DOHH2 (cell line): Measurements from ENCODE around the gene VWA3B.

Experiments used
- H3F3A ChIP-seq: fragments of 200-600 bp; sonication (generic), shearing (Covaris generic); 2 replicates; pipeline ENCODE4 v1.6.0; 2016; ENCODE audit warnings: antibody characterized with exemption, mild to moderate bottlenecking; ENCODE audit not compliant: control insufficient read depth, insufficient read depth
- H3K27ac ChIP-seq: fragments of 200-600 bp; sonication (generic); 2 replicates; pipeline ENCODE4 v1.5.1; 2014; ENCODE audit warnings: low read depth, mild to moderate bottlenecking, low read length, moderate library complexity
- H3K27me3 ChIP-seq: fragments of 200-600 bp; sonication (generic); 2 replicates; pipeline ENCODE4 v1.6.1; 2014; ENCODE audit warnings: mild to moderate bottlenecking, low read length, mixed read lengths; ENCODE audit not compliant: control insufficient read depth
- H3K36me3 ChIP-seq: fragments of 200-600 bp; sonication (generic); 2 replicates; pipeline ENCODE4 v1.6.1; 2014; ENCODE audit warnings: mild to moderate bottlenecking, low read length, moderate library complexity, mixed read lengths; ENCODE audit not compliant: control insufficient read depth
- H3K4me1 ChIP-seq: fragments of 200-600 bp; sonication (generic); 2 replicates; pipeline ENCODE4 v1.6.1; 2014; ENCODE audit warnings: mild to moderate bottlenecking, low read length, mixed read lengths; ENCODE audit not compliant: control insufficient read depth
- H3K4me2 ChIP-seq: fragments of 200-600 bp; sonication (generic); 2 replicates; pipeline ENCODE4 v1.6.0; 2014; ENCODE audit warnings: mild to moderate bottlenecking, low read length, moderate library complexity
- H3K4me3 ChIP-seq: fragments of 200-600 bp; sonication (generic); 2 replicates; pipeline ENCODE4 v1.5.1; 2014; ENCODE audit warnings: mild to moderate bottlenecking, low read length, mixed read lengths
- H3K79me2 ChIP-seq: fragments of 200-600 bp; sonication (generic); 2 replicates; pipeline ENCODE4 v1.6.1; 2014; ENCODE audit warnings: mild to moderate bottlenecking, low read length, mixed read lengths; ENCODE audit not compliant: control insufficient read depth
- H3K9me2 ChIP-seq: fragments of 200-600 bp; sonication (generic); replicated peaks from 2 replicates; pipeline ENCODE4 v1.6.1; 2014; ENCODE audit warnings: mild to moderate bottlenecking, low read length, mixed read lengths; ENCODE audit not compliant: control insufficient read depth
- H3K9me3 ChIP-seq: fragments of 200-600 bp; sonication (generic); 2 replicates; pipeline ENCODE4 v1.6.1; 2014; ENCODE audit warnings: antibody characterized with exemption, low read length, mixed read lengths; ENCODE audit not compliant: control insufficient read depth, insufficient read depth
- H4K20me1 ChIP-seq: fragments of 200-600 bp; sonication (generic); 2 replicates; pipeline ENCODE4 v1.6.0; 2014; ENCODE audit warnings: low read depth, mild to moderate bottlenecking, antibody characterized with exemption, low read length, moderate library complexity; ENCODE audit not compliant: control insufficient read depth, insufficient read depth
- EZH2phosphoT487 ChIP-seq: fragments of 200-600 bp; sonication (generic); IDR thresholded peaks from 2 replicates; pipeline ENCODE4 v1.6.1; 2017; ENCODE audit warnings: borderline replicate concordance, mild to moderate bottlenecking, antibody characterized with exemption, low read length, moderate library complexity, mixed read lengths
- TF ChIP-seq, protein P1 (sequence below): fragments of 200-600 bp; sonication (generic); IDR thresholded peaks from one replicate; pipeline ENCODE4 v1.5.1; 2014; ENCODE audit warnings: antibody characterized with exemption, mild to moderate bottlenecking, low read depth, low read length; ENCODE audit not compliant: poor library complexity, severe bottlenecking

The VWA3B gene

DNA sequence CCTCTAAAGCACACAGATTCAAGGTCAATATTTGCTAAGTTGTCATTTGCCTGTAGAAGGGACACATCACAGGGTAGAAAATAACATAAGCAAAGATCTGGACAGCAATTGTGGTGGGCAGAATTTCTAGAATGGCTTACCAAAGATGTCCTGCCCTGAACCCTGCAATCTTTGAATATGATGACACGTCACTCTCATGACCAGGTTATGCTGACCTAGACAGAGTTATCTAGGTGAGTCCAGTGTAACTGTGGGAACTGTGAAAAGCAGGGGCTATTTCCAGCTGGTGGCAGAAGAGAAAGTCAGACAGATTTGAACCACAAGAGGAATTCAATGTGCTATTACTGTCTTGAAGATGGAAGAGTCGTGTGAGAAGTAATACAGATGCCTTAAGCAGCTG is 147.0 kb downstream of the VWA3B start:
- H3K9me2 ChIP-seq, result no peaks in the 10 kb centered on the region
- TF ChIP-seq, protein P1, sequence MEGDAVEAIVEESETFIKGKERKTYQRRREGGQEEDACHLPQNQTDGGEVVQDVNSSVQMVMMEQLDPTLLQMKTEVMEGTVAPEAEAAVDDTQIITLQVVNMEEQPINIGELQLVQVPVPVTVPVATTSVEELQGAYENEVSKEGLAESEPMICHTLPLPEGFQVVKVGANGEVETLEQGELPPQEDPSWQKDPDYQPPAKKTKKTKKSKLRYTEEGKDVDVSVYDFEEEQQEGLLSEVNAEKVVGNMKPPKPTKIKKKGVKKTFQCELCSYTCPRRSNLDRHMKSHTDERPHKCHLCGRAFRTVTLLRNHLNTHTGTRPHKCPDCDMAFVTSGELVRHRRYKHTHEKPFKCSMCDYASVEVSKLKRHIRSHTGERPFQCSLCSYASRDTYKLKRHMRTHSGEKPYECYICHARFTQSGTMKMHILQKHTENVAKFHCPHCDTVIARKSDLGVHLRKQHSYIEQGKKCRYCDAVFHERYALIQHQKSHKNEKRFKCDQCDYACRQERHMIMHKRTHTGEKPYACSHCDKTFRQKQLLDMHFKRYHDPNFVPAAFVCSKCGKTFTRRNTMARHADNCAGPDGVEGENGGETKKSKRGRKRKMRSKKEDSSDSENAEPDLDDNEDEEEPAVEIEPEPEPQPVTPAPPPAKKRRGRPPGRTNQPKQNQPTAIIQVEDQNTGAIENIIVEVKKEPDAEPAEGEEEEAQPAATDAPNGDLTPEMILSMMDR, result no peak
- no peak for TF ChIP-seq EZH2phosphoT487
- H3K27ac ChIP-seq, result no peak overlapping the region
- H3K4me3 ChIP-seq, result no peak overlapping the region
- no peaks in the 10 kb centered on the region for H3K9me3 ChIP-seq
- no peaks in the 10 kb centered on the region for H3K4me1 ChIP-seq
- H3K79me2 ChIP-seq, result no peaks in the 10 kb centered on the region
- H3F3A ChIP-seq, result no peaks in the 10 kb centered on the region
- H4K20me1 ChIP-seq, result no peaks in the 10 kb centered on the region
- no peak overlapping the region for H3K4me2 ChIP-seq
- no peaks in the 10 kb centered on the region for H3K36me3 ChIP-seq
- no peaks in the 10 kb centered on the region for H3K27me3 ChIP-seq

- Histone ChIP-seq H3K4me1 (no peaks in the 10 kb centered on the region), H3K27me3 (no peaks in the 10 kb centered on the region), H3K79me2 (no peaks in the 10 kb centered on the region), H3K9me3 (no peaks in the 10 kb centered on the region), H4K20me1 (no peaks in the 10 kb centered on the region), H3K36me3 (no peaks in the 10 kb centered on the region), H3K9me2 (no peaks in the 10 kb centered on the region), H3K4me3 (no peak overlapping the region), H3K4me2 (no peak overlapping the region), H3F3A (no peaks in the 10 kb centered on the region), H3K27ac (no peak overlapping the region)
- no peak for TF ChIP-seq EZH2phosphoT487
- TF ChIP-seq, protein P1, result no peak
These were observed 147.8 kb downstream of the VWA3B start for GRCh38 chr2:98234776-98235175.

- Histone ChIP-seq H3K27me3 (peaks cover 5% of the 10 kb centered on the region; the same call in 1 of the 2 replicates), H3K9me3 (no peaks in the 10 kb centered on the region), H3K27ac (no peak overlapping the region), H3K4me2 (no peak overlapping the region), H3K36me3 (no peaks in the 10 kb centered on the region), H3K4me3 (no peak overlapping the region), H4K20me1 (no peaks in the 10 kb centered on the region), H3K79me2 (no peaks in the 10 kb centered on the region), H3K4me1 (no peaks in the 10 kb centered on the region), H3F3A (no peaks in the 10 kb centered on the region), H3K9me2 (no peaks in the 10 kb centered on the region)
- TF ChIP-seq EZH2phosphoT487, result no peak
- TF ChIP-seq, protein P1, result no peak
These were observed 150.0 kb downstream of the VWA3B start for GRCh38 chr2:98236935-98237334.
